Measurements from ENCODE around the gene ZFP62.

ZFP62 gene

DNA sequence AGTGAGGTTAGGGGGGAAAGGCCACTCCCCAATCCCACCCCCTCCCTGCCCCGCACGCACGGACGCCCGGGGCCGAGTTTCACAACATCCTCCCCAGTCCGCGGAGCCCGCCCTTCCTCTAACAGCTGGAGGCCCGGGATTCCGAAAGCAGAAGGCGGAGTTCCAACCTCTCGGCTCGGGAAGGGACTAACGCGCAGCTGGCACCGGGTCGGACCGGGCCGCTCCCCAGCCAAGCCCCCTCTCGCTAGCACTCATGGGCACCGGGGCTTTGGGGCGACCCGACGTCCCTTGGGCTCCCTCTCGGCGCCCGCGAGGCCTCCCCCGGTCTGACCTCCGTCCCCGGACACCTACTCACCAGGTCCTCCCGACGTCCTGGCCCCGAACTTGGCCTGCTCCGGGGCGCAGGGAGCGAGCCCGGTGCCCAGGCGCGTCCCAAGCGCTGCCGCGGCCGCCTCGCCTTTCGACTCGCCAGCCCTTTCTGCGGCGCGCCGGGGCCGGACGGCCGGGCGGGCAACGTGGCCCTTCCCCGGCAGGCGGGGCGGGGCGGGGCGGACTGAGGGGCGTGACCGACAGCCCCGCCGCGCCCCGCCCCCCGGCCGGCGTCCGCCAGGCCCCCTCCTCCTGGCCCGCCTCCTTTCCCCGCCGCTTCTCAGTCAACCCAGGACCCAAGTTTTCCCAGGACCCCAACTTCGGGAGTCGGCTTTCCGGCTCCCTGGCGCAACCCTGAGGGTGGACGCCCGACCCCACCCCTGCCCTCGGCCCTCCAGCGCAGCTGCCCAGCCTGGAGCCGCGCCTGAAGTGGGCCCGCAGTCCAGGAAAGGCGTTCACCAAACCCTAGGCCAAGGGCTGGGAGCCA, 58.5 kb downstream of the ZFP62 start, which contains the start of gene MGAT1:
MGAT1 (minus strand) TSS at position 482 of the 856 bp plus-strand sequence. CDS start 9,835 bp downstream, outside the sequence.
- peak; percentile 74 for DNase-seq (ENCODE audit: extremely low read depth, low read depth)
- no peak for TF ChIP-seq CTCF (IDR thresholded peaks at IDR 0.05; ENCODE audit: low read depth, low read length)

GRCh38 chr5:180801596-180802324, 59.3 kb downstream of the ZFP62 start:
- DNase-seq (ENCODE audit: extremely low read depth, low read depth) = no peak
- TF ChIP-seq CTCF (IDR thresholded peaks at IDR 0.05; ENCODE audit: low read depth, low read length) = no peak

GRCh38 chr5:180799902-180800801, 60.9 kb downstream of the ZFP62 start:
- TF ChIP-seq CTCF (IDR thresholded peaks at IDR 0.05; ENCODE audit: low read depth, low read length) = no peak; the same call in 1 of the 2 replicates
- no peak for DNase-seq (ENCODE audit: extremely low read depth, low read depth)

DNA sequence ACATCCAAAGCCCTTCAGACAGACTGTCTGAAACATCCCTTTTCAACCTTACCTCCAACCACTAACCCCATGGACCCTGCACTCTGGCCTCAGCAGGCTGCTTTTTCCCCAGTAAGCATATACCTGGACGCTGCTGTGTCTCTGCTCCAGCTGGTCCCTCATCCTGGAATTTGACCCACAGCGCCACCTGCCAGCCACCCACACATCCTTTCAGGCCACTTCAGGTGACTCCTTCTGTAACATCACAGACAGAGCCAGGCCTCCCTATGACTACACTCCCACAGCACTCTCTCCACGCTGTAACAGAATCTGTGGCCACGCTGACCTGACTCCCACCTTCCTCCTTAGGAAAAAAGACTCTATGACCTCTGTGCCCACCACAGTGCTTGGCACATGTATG, 61.9 kb downstream of the ZFP62 start:
- DNase-seq (ENCODE audit: extremely low read depth, low read depth) = no peak

DNA sequence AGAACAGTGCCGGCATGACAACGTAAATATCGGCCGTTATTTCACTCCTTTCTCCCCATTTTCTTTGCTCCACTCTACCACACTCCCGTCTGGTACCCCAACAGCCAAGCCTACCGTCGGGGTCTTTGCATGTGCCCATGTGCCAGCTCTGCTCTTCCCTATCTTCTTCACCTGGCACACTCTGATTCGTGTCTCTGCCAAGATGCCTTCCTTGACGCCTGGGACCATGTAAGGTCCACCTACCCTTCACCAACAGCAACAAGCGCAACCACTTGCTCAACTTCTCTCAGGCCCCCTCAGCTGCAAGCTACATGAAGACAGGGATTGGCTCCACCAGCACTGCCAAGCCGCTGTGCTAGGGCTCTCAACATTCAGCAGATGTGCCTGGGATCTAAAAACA, 62.9 kb downstream of the ZFP62 start:
- no peak for TF ChIP-seq CTCF (IDR thresholded peaks at IDR 0.05; ENCODE audit: low read depth, low read length)
- no peak for DNase-seq (ENCODE audit: extremely low read depth, low read depth)

More for the DNA sequence above, 61.9 kb downstream of the ZFP62 start:
- TF ChIP-seq CTCF (IDR thresholded peaks at IDR 0.05; ENCODE audit: low read depth, low read length) = peak; percentile 11
